Measurements from ENCODE around the gene HOXA4. TPM values are rescaled to one million over a fixed set of nuclear protein-coding genes. Genes with fewer than 3 reads are reported as not detected.

The HOXA4 gene
- total and polyA plus RNA-seq, 10 donors, result 2.1 to 10.8 (median 4.3) TPM

GRCh38 chr7:27142580-27143022, 12.0 kb upstream of the HOXA4 start:
- 33 to 74% (median 59%) methylated on average over 29 of the region's 29 CpGs for WGBS, 5 donors
- peak overlapping the region; percentile 44 to 77 (median 49) for H3K4me3 ChIP-seq
- no peak for DNase-seq
- H3K27me3 ChIP-seq (replicated peaks in 1 of 7), result peaks cover 0 to 74% (median 24%) of the 10 kb centered on the region in 7 donors
- intact Hi-C loops (cut with DNase I; ENCODE audit: low total_unique reads), result no loop called here
- TF ChIP-seq CTCF (IDR thresholded peaks at IDR 0.05 in 8 of 11, conservative IDR thresholded peaks at IDR 0.05 in 3 of 11), result no peak
- TF ChIP-seq POLR2A (IDR thresholded peaks at IDR 0.05), result no peak
- TF ChIP-seq POLR2AphosphoS5 (IDR thresholded peaks at IDR 0.05), result no peak
- peaks cover 2 to 27% (median 7%) of the 10 kb centered on the region in 6 donors for H3K4me1 ChIP-seq
- H3K36me3 ChIP-seq, result no peaks in the 10 kb centered on the region
- no peaks in the 10 kb centered on the region for H3K9me3 ChIP-seq
- H3K27ac ChIP-seq, result peak overlapping the region; percentile 66 to 95 (median 82)

- Histone ChIP-seq H3K36me3 (no peaks in the 10 kb centered on the region), H3K4me3 (peak overlapping the region; percentile 44 to 77 (median 49)), H3K4me1 (peaks cover 0 to 25% (median 2%) of the 10 kb centered on the region in 6 donors), H3K9me3 (no peaks in the 10 kb centered on the region), H3K27me3 (replicated peaks in 1 of 7) (peaks cover 0 to 73% (median 19%) of the 10 kb centered on the region in 7 donors), H3K27ac (peak overlapping the region; percentile 66 to 95 (median 82))
- DNase-seq, result peak; percentile 68
- peak in 1 of 3 donors; percentile 56 for TF ChIP-seq POLR2AphosphoS5 (IDR thresholded peaks at IDR 0.05)
- no peak for TF ChIP-seq POLR2A (IDR thresholded peaks at IDR 0.05)
- TF ChIP-seq CTCF (IDR thresholded peaks at IDR 0.05 in 8 of 11, conservative IDR thresholded peaks at IDR 0.05 in 3 of 11), result peak in 4 of 11 experiments; percentile 9 to 33 (median 24)
- intact Hi-C loops (cut with DNase I; ENCODE audit: low total_unique reads), result loop anchor here (2.0 kb wide), 1 partner anchor 453 kb away; no protein-coding TSS in a partner anchor
- WGBS, 5 donors, result 47 to 78% (median 73%) methylated on average over 30 of the region's 30 CpGs
These were observed 11.5 kb upstream of the HOXA4 start for GRCh38 chr7:27141923-27142579.

- Histone ChIP-seq H3K4me1 (peaks cover 0 to 33% (median 4%) of the 10 kb centered on the region in 6 donors), H3K36me3 (no peaks in the 10 kb centered on the region), H3K9me3 (no peaks in the 10 kb centered on the region), H3K4me3 (peak overlapping the region in 4 of 8 donors; percentile 44 to 77 (median 58)), H3K27me3 (replicated peaks in 1 of 7) (peaks cover 0 to 73% (median 12%) of the 10 kb centered on the region in 7 donors), H3K27ac (peak overlapping the region in 7 of 8 donors; percentile 74 to 95 (median 82))
- intact Hi-C loops (cut with DNase I; ENCODE audit: low total_unique reads), result loop anchor here (2.0 kb wide), 1 partner anchor 453 kb away; no protein-coding TSS in a partner anchor
- TF ChIP-seq POLR2AphosphoS5 (IDR thresholded peaks at IDR 0.05), result no peak
- no peak for TF ChIP-seq CTCF (IDR thresholded peaks at IDR 0.05 in 8 of 11, conservative IDR thresholded peaks at IDR 0.05 in 3 of 11)
- no peak for TF ChIP-seq POLR2A (IDR thresholded peaks at IDR 0.05)
- 78 to 90% (median 88%) methylated on average over 18 of the region's 18 CpGs for WGBS, 5 donors
- no peak for DNase-seq
These were observed 10.8 kb upstream of the HOXA4 start for GRCh38 chr7:27141137-27141922.

All from spleen (tissue), 11 donors.